ENCODE results near the gene PLEKHM3. TPM values are rescaled to one million over a fixed set of nuclear protein-coding genes. Genes with fewer than 3 reads are reported as not detected.
"Not testable (repeated sequence)": the region's sequence is repeated elsewhere in the genome, so short reads cannot be mapped to it uniquely, and the experiment has no call there.

Gene PLEKHM3
- total RNA-seq, 1 experiment from 2014 or later, result 3.5 TPM

GRCh38 chr2:207925601-207926000, 99.7 kb downstream of the PLEKHM3 start:
- DNase-seq (ENCODE audit: low spot score), result no peak

GRCh38 chr2:207921606-207922005, 103.7 kb downstream of the PLEKHM3 start:
- DNase-seq (ENCODE audit: low spot score), result no peak

- DNase-seq (ENCODE audit: low spot score), result no peak
These were observed 104.6 kb downstream of the PLEKHM3 start for GRCh38 chr2:207920721-207921120.

GRCh38 chr2:207920321-207920720, 105.0 kb downstream of the PLEKHM3 start:
- no peak for DNase-seq (ENCODE audit: low spot score)

- no peak for DNase-seq (ENCODE audit: low spot score)
These were observed 106.0 kb downstream of the PLEKHM3 start for GRCh38 chr2:207919164-207919919.

GRCh38 chr2:207914716-207915115, 110.6 kb downstream of the PLEKHM3 start:
- DNase-seq (ENCODE audit: low spot score), result no peak

- no peak for DNase-seq (ENCODE audit: low spot score)
These were observed 111.5 kb downstream of the PLEKHM3 start for GRCh38 chr2:207913772-207914358.

GRCh38 chr2:207911856-207912255, 113.5 kb downstream of the PLEKHM3 start:
- DNase-seq (ENCODE audit: low spot score), result no peak

- no peak for DNase-seq (ENCODE audit: low spot score)
These were observed 114.1 kb downstream of the PLEKHM3 start for GRCh38 chr2:207911215-207911614.

- DNase-seq (ENCODE audit: low spot score), result not testable (repeated sequence)
These were observed 118.8 kb downstream of the PLEKHM3 start for GRCh38 chr2:207906495-207906894.

GRCh38 chr2:207905546-207905945, 119.8 kb downstream of the PLEKHM3 start:
- no peak for DNase-seq (ENCODE audit: low spot score)

GRCh38 chr2:207903236-207903635, 122.1 kb downstream of the PLEKHM3 start:
- DNase-seq (ENCODE audit: low spot score), result no peak

- no peak for DNase-seq (ENCODE audit: low spot score)
These were observed 122.5 kb downstream of the PLEKHM3 start for GRCh38 chr2:207902821-207903220.

- DNase-seq (ENCODE audit: low spot score), result no peak
These were observed 123.5 kb downstream of the PLEKHM3 start for GRCh38 chr2:207901829-207902228.

GRCh38 chr2:207901401-207901800, 123.9 kb downstream of the PLEKHM3 start:
- DNase-seq (ENCODE audit: low spot score), result no peak

GRCh38 chr2:207898354-207898695, 127.0 kb downstream of the PLEKHM3 start:
- DNase-seq (ENCODE audit: low spot score), result no peak

- no peak for DNase-seq (ENCODE audit: low spot score)
These were observed 127.6 kb downstream of the PLEKHM3 start for GRCh38 chr2:207897541-207898353.

GRCh38 chr2:207896525-207897285, 128.6 kb downstream of the PLEKHM3 start:
- DNase-seq (ENCODE audit: low spot score), result no peak

GRCh38 chr2:207895274-207895860, 130.0 kb downstream of the PLEKHM3 start:
- DNase-seq (ENCODE audit: low spot score), result no peak

- DNase-seq (ENCODE audit: low spot score), result no peak
These were observed 132.5 kb downstream of the PLEKHM3 start for GRCh38 chr2:207892716-207893402.

All from A172 (cell line).